A204.1 (cell line): Measurements from ENCODE around the gene KRT86.
"Not testable (repeated sequence)": the region's sequence is repeated elsewhere in the genome, so short reads cannot be mapped to it uniquely, and the experiment has no call there.

ENCODE experiments used
- FAIRE-seq: peaks from 2 replicates; lab custom pipeline; 2012; peaks lifted over from hg19 to GRCh38; lab: Jason Lieb, UNC

The KRT86 gene

DNA sequence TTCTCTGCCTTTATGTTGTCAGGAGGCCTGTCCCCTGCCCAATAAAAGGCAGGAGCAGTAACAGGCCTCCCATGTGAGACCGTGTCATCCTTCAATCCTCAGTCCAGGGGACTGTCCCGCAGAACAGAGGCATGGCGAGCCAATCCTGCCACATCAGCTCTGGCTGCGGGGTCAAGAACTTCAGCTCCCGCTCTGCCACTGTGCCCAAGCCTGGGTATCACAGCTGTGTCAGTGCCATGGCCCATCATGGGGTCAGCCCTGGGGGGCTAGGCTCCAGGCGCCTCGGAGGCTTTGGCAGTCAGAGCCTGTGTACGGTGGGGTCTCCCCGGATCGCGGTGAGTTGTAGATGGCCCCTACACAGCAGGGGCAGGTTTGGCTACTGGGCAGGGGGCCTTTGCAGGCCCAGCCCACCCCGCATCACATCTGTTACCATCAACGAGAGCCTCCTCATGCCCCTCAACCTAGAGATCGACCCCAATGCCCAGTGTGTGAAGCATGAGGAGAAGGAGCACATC is 66.7 kb downstream of the KRT86 start:
- no peak for FAIRE-seq

- no peak for FAIRE-seq
Measured at GRCh38 chr12:52342781-52343490, 68.5 kb downstream of the KRT86 start.

- no peak for FAIRE-seq
Measured at GRCh38 chr12:52343550-52343949, 69.1 kb downstream of the KRT86 start.

GRCh38 chr12:52344111-52344510 is 69.7 kb downstream of the KRT86 start:
- no peak for FAIRE-seq

GRCh38 chr12:52345041-52345440 is 70.6 kb downstream of the KRT86 start:
- not testable (repeated sequence) for FAIRE-seq

DNA sequence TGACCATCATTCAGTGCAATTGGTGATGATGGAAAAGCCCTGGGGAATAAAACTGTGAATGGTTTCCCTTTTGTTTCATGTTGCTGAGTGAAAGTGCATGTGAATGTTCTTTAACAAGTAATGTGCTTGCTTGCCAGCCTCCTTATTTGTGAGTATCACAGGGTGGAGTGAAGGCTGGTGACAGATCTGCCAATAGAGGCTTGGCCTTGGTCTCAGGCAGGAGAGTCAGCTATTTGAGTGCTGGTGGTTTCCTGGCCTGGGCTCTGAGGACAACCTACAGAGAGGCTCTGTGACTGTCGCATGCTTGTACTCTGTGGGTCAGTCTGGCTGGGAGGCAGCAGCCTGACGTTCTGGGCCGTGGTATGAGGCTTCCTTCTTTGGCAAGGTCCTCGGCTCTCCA is 72.1 kb downstream of the KRT86 start:
- FAIRE-seq: no peak

- no peak for FAIRE-seq
Measured at GRCh38 chr12:52347016-52347415, 72.6 kb downstream of the KRT86 start.

GRCh38 chr12:52347551-52348510 is 73.4 kb downstream of the KRT86 start:
- FAIRE-seq: no peak

- no peak for FAIRE-seq
Measured at GRCh38 chr12:52349196-52349595, 74.8 kb downstream of the KRT86 start.

GRCh38 chr12:52350021-52350620 is 75.7 kb downstream of the KRT86 start:
- no peak for FAIRE-seq

- no peak for FAIRE-seq
Measured at GRCh38 chr12:52350786-52351185, 76.3 kb downstream of the KRT86 start.

GRCh38 chr12:52351196-52352059 is 77.0 kb downstream of the KRT86 start:
- FAIRE-seq: no peak

DNA sequence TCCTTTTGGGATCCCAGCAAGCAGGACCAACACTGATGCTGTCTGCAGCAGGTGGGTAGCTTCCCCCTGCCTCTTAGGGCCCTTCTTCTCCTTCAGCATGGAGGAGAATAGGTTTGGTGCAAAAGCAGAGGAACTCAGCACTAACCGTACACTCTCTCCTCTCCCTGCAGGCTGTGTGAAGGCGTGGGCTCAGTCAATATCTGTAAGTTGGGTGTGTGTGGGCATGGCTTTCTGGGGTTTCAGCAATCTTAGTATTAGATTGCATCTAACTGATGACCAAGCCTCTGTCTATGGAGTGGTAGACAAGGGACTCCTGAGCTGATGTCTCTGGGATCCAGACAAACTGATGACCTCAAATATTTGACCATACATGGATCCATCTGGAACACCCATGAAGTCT is 78.5 kb downstream of the KRT86 start:
- FAIRE-seq: no peak

DNA sequence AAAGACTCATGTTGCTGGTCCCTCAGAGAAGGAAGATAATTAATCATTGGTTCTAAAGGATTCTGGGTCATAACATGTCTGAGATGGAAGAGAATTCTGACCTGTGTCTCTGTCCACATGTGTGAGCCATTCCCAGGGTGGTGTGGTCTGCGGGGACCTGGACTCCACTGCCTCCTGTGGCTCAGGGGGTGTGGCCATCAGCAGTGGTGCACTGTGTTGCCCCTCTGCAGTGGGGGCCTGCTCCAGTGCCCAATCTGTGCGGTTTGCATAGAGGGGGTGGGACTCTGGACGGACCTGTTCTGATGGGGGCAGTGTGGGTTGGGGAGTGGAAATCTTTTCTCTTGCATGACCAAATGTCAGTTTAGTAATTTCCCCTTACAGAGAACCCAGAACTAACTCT is 79.3 kb downstream of the KRT86 start:
- FAIRE-seq: no peak

- FAIRE-seq: no peak
Measured at GRCh38 chr12:52354200-52354599, 79.8 kb downstream of the KRT86 start.

GRCh38 chr12:52355176-52355575 is 80.7 kb downstream of the KRT86 start:
- FAIRE-seq: no peak

- no peak for FAIRE-seq
Measured at GRCh38 chr12:52356031-52356761, 81.8 kb downstream of the KRT86 start.

DNA sequence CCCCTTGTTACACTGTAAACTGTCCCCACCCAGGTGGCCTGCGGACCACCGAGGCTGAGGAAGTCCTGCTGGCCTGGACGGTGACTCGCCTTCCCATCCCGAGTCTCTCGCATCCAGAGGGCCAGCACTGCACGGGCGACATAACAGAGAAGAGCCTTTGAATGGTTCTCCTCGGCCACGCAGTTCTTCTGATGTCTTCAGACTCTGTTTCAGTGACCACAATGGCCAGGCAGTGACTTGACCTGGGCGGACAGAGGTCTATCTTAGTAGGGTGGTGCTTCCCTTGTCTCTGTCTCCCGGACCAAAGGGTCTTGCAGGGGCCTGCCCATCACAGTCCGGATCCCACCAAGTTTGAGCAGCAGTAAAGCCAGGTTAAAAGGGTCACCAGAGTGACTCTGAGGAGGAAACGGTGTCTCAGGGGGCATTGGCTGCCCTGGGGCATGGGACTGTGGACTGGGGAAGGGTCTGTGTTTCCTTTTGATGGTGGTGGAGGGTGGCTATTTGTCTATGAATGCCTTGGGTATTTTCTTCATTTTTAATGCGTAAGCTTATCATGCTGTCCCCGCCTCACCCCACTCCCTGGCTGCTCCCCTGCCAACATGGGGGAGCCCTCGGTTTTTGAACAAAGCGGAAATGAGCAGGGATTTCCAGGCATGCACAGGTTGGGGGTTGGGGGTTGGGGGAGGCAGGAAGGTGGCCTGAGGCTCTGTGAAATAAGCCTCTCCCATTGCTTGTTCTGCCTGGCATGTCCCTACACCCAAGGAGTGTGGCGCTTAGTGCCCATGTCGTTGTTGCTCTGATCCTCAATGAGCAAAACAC is 82.5 kb downstream of the KRT86 start:
- FAIRE-seq: no peak
